ENCODE data around the gene KCNE4. TPM values are rescaled to one million over a fixed set of nuclear protein-coding genes. Genes with fewer than 3 reads are reported as not detected.

KCNE4 gene
- total RNA-seq, 1 donor from 2014 or later, result 133 TPM

Other genes with a start within 250 kb of the KCNE4 start
- gene ACSL3, start 191.2 kb upstream of the KCNE4 start, total RNA-seq (ENCODE audit: insufficient read depth, low replicate concordance), result 55.6 TPM